Liver (tissue), 3 donors: ENCODE data around the gene TFF2.

Experiments
- CTCF ChIP-seq: fragments of 150-350 bp; IDR thresholded peaks from 2 replicates; pipeline ENCODE4 v1.5.1; 2017; ENCODE audit warnings: improper control_type of control experiment, low read depth, low read length; ENCODE audit not compliant: missing input control
- JUND ChIP-seq, 2 donors: IDR thresholded peaks; 2 replicates each; pipeline ENCODE4 v1.6.1; 2016; ENCODE audit warnings: antibody characterized with exemption in 2 of 2
- RAD21 ChIP-seq, 2 donors: IDR thresholded peaks; 2 replicates each; pipeline ENCODE4 v1.6.1; 2016; ENCODE audit warnings: antibody characterized with exemption in 2 of 2, mild to moderate bottlenecking in 2 of 2
- REST ChIP-seq: IDR thresholded peaks from 2 replicates; pipeline ENCODE4 v1.6.1; 2016; ENCODE audit warnings: antibody characterized with exemption, mild to moderate bottlenecking
- SP1 ChIP-seq: IDR thresholded peaks from 2 replicates; pipeline ENCODE4 v1.6.1; 2018; ENCODE audit warnings: antibody characterized with exemption, mild to moderate bottlenecking
- TF ChIP-seq, protein P1 (sequence below): IDR thresholded peaks from 2 replicates; pipeline ENCODE4 v1.6.1; 2016; ENCODE audit warnings: antibody characterized with exemption
- donor health status: healthy.
- donor health status: healthy.

GRCh38 chr21:42349420-42350317 lies 1.1 kb downstream of the TFF2 start:
- no peak for TF ChIP-seq CTCF
- TF ChIP-seq, protein P1, sequence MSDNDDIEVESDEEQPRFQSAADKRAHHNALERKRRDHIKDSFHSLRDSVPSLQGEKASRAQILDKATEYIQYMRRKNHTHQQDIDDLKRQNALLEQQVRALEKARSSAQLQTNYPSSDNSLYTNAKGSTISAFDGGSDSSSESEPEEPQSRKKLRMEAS = no peak
- no peak for TF ChIP-seq SP1
- no peak for TF ChIP-seq RAD21 (IDR thresholded peaks at IDR 0.05)
- no peak for TF ChIP-seq JUND (IDR thresholded peaks at IDR 0.05)
- TF ChIP-seq REST = no peak
